GM18505 (cell line): ENCODE measurements around the gene PPP1R16B.

Experiments used
- ATAC-seq: cut with Tn5 transposase; IDR thresholded peaks from one replicate; pipeline ENCODE4 v1.9.1; 2021; ENCODE audit not compliant: unreplicated experiment
- POLR2A ChIP-seq: IDR thresholded peaks from 4 replicates; pipeline ENCODE4 v1.6.1; 2011; ENCODE audit warnings: borderline replicate concordance; ENCODE audit not compliant: insufficient read depth, insufficient read length; ENCODE audit errors: extremely low read depth

Gene PPP1R16B

DNA sequence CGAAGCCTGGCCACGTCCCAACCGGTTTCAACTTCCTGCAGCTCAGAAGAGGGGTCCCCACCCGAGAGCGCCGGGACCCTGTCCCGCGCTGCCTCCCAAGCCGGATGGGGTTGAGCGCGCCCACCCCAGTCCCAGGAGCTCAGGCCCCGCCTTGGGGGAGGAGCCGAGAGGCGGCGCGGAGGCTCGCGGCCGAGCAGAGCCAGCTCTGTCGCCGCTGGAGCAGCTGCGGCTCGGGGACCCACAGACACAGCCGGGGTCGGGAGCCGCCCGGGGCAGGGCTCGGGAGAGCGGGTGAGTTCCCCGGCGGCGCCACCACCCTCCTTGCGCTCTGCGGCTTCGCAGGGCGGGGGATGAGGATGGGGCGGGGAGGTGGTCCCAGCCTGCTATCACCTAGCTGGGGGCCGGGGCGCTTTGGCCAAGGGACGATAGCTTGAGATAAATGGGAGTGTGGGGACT, at the start of gene PPP1R16B:
TSS of gene PPP1R16B (plus strand) at position 196 of the 456 bp plus-strand sequence. CDS start 30,229 bp downstream, outside the sequence.
- peak; percentile 96 for TF ChIP-seq POLR2A
- ATAC-seq, result peak; percentile 47

DNA sequence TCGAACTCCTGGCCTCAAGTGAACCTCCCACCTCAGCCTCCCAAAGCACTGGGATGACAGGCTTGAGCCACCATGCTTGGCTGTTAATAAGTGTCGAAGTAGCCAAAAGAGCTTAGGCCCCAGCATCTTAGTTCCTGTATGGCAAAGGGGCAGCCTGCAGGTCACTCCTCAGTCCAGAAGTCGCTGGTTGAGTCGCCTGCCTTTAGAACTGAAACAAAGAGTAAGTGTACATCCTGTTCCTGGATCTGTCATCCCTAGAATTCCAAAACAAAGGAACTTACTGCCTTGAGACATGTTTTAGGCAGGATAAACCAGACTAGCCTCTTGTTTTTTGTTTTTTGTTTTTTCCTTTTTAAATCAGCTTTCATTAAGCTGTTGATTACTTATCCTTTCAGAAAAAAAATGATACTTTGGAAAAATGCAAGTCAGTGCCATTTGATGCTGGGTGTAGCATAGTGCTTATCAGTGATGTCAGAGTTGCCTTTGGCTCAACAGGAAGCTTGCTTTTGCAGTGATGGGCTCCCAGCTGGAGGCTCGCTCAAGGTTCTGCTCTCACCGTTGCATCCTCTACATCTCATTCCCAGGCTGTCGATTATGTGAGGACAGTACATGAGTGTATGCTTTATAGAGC, 48.2 kb upstream of the PPP1R16B start:
- ATAC-seq, result no peak

DNA sequence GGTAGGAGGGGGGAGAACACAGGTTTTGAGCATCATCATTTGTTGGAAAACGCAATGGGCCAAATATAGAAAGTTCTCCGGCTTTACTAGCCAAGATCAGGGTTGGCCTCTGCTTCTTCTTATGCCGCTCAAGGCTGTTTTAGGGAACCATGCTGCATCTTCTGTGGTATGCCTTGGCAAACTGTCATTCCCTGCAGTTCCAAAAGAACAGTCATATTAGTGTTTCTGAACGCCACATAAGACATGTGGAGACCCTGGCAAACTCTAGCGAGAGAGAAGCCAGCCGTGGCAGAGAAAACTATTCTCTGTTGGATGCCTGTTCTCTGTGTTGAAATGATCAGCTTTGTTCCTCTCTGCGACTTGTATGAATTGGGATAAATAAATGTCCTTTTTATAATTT, 46.4 kb upstream of the PPP1R16B start:
- TF ChIP-seq POLR2A, result no peak
- no peak for ATAC-seq

More for the DNA sequence above, 48.2 kb upstream of the PPP1R16B start:
- no peak for TF ChIP-seq POLR2A

DNA sequence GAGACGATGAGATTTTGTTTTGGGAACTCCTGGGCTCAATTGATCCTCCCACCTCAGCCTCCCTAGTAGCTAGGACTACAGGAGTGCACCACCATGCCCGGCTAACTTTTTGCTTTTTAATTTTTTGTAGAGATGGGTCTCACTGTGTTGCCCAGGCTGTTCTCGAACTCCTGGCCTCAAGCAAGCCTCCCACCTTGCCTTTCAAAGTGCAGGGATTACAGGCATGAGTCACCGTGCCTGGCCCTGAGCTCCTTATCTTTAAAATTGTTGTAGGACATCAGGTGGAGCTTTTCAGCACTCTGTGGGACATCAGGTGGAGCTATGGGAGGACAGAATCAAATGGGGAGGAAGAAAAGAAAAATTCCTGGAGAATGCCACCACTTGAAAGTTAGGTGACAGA, 44.5 kb upstream of the PPP1R16B start:
- TF ChIP-seq POLR2A, result no peak
- no peak for ATAC-seq

DNA sequence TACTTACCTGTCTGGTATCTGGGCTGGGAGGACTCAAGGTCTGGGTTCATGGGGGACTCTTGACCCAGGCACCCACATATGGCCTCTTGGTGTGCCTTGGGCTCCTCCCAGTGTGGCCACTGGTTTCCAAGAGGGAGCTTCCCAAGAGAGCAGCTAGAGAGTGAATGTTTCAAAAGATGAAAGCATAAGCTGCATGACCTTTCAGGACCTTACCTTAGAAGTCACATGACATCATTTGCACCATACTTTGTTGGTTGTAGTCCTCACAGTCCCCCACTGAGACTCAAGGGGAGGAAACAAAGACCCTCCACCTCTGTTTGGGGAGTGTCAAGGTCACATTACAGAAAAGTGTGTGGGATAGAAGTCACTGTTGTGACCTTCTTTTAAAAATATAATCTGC, 43.3 kb upstream of the PPP1R16B start:
- TF ChIP-seq POLR2A, result no peak
- no peak for ATAC-seq

DNA sequence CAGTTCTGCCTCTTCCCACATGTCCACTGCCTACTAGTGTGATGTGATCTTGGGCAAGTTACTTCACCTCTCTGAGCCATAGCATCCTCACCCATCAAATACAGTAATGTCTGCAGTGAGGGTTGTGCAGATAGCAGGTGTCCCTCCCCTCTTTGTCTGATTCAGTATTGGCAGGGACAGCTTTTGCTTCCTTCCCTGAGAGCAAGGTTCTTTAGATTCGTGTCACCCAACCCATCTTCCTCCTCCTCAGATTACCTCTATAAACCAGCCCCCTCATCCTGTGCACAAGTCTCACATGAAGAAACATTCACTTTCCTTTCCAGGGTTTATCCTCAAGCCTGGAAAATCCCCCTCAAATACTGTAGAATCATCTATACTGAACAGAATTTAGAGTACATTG, 41.9 kb upstream of the PPP1R16B start:
- ATAC-seq, result no peak

DNA sequence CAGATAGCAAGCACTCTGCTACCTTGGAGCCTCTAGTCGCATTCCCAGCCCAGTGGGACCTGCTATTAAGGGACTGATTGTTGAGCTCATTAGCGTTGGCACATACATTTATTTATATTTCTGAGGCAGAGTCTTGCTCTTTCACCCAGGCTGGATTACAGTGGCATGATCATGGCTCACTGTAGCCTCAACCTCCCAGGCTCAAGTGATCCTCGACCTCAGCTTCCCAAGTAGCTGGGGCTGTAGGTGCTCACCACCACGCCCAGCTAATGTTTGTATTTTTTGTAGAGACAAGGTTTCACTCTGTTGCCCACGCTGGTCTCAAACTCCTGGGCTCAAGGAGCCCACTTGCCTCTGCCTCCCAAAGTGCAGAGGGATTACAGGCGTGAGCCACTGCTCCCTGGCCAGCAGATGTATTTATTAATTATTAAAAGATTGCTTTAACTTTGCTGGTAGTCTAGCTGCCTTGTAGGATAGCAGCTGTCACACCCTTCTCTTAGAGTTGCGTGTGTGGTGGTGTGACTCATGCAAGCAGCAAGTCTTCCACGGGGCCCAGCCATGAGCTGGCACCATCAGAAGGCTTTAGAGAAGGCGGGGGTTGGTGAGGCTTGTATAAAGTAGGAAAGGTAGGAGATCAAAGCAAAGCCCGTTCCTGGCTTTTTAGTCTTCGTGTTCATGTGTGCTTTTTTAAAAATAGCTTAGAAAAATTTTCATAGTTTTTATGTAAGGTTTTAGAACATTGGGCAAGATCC, 40.8 kb upstream of the PPP1R16B start:
- no peak for TF ChIP-seq POLR2A
- no peak for ATAC-seq

More for the DNA sequence above, 41.9 kb upstream of the PPP1R16B start:
- no peak for TF ChIP-seq POLR2A

DNA sequence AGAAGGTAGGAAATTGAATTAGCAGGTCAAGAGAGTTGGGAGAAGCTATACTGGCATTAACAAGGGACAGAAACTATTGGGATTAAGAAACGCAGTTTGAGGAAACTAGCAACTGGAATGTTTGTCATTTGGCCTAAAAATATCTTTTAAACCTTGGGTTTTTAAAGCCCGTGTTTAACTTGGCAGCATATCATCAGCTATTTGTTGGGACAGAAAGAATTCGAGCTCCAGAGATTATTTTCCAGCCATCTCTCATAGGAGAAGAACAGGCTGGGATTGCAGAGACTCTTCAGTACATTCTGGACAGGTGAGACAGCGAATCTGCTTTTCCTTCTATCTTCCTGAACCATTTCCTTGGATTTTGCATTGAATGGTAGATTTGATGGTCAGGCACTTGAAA, 39.4 kb upstream of the PPP1R16B start:
- no peak for ATAC-seq

DNA sequence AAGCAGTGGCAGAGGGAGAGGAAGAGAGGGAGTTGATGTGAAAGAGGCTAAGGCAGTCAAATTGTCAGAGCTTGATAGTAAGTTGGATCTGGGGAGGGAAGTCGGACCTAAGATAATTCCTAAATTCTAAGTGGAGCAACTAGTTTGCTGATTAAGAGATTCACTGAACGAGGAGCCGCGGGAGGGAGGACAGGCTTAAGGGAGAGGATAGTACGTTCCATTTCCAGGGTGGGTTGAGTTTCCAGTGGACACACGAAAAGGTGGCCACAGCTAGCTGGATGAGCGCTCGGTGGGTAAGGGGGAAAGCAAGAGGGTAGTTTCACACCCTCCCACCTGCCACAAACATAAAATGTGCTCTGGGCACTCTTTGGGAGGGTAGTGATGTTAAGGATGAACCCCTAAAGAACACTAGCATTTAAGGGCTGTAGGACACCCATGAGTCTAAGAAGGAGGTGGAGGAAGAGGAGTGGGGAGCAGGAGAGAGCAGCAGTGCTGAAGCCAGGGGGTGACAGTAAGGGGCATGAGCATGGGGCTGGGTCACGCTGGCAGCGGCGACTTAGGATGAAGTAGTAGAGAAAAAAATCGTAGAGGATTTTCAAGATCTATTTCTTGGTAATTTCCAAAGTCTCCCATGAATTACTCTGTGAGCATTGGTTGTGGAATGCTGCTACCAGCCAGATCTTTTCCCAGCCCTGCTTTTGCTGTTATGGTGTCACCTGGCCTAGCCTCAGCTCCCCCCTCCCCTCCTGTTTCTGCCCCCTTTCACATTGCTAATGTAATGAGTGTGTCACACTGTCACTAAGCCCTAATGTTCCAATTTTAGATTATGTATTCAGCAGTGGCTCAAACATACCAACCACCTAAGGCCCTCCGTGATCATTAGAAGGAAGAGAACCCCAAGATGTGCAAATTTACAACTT, 35.9 kb upstream of the PPP1R16B start:
- no peak for TF ChIP-seq POLR2A
- ATAC-seq, result no peak

More for the DNA sequence above, 39.4 kb upstream of the PPP1R16B start:
- no peak for TF ChIP-seq POLR2A

DNA sequence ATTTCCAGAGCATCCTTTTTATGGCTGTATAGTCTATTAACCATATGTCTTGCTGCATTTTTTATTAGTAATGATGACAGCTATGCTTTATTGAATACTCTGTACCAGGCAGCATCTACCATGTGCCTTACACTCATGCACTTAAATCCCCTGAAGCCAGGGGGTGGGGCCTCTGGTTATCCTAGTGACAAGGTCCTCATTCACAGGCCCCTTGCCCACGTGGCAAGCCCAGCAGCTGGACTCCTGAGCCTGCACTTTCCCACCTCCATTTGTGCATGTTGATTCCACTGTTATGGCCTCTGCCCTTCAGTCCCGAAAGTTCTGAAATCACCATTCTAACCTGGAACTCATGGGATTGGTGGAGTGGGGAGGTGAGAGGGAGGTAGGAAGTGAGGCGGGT, 35.0 kb upstream of the PPP1R16B start:
- no peak for TF ChIP-seq POLR2A
- no peak for ATAC-seq

DNA sequence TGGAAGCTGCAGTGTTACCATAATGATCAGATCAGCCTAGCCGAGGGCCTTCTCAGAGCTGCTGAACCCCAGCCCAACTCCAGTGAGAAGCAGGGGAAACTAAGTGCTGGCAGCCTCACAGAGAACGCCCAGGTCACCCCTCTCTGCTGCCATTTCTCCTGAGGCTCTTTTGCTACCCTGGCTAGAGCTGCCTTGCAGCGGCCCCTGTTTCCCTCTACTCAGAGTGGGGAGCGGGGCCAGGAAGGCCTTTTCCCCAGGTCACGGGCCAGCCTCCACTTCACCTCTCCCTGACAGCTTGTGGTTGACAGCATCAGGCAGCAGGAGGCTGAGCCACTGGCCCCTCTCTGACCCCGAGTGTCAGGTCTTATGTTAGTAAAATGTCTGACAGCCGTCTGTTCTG, 34.5 kb upstream of the PPP1R16B start:
- no peak for ATAC-seq
- no peak for TF ChIP-seq POLR2A

DNA sequence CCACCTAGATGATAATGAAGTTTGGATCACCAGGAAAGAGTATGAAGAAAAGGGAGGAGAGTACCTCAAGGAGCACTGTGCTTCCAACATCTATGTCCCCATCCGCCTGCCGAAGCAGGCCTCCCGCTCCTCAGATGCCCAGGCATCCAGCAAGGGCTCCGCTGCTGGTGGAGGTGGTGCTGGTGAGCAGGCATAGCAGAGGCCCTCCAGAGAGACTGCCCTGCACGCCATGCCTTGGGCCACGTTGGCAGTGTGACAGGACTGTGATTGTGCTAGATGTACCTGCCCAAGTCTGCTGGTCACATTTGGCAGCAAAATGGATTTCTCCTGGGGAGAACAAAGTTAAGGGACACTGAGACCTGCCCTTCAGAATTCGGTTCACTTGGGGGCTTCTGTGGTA, 33.9 kb upstream of the PPP1R16B start:
- no peak for TF ChIP-seq POLR2A
- ATAC-seq, result no peak

DNA sequence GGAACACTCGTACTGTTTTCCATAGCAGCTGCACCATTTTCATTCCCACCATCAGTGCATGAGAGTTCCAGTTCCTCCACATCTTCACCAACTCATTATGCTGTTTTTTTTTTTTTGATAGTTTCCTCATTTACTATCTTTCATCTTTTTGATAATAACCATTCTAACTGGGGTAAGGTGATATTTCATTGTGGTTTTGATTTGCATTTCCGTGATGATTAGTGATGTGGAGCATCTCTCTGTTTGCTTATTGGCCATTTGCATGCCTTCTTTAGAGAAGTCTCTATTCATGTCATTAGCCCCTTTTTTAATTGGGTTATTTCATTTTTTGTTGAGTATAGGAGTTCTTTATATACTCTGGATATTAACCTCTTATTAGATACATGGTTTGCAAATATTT, 31.3 kb upstream of the PPP1R16B start:
- no peak for TF ChIP-seq POLR2A
- no peak for ATAC-seq
